Heart right ventricle (tissue), 16 donors: ENCODE measurements around the gene LHFPL3. TPM values are rescaled to one million over a fixed set of nuclear protein-coding genes. Genes with fewer than 3 reads are reported as not detected.

Experiments
- ATAC-seq, 8 donors: fragments of 200-7000 bp; cut with Tn5 transposase; one replicate each; pipeline ENCODE4 v1.9.1; 2020; ENCODE audit warnings: mild to moderate bottlenecking in 8 of 8, moderate library complexity in 8 of 8, moderate number of reproducible peaks in 1 of 8
- DNase-seq, 2 donors: peaks; one replicate each; pipeline ENCODE4 v3.0.0-alpha.2; 2020
- H3K27ac ChIP-seq, 10 donors: fragments of 200-600 bp; sonication (generic) in 2 of 10; one replicate each; pipeline versions ENCODE4 v1.5.0 to v1.8.0; 2020 to 2022; ENCODE audit warnings: mild to moderate bottlenecking in 3 of 10
- H3K27me3 ChIP-seq, 7 donors: fragments of 200-600 bp; one replicate each; pipeline ENCODE4 v1.8.0; 2021 to 2022; ENCODE audit warnings: mild to moderate bottlenecking in 2 of 7
- H3K36me3 ChIP-seq, 9 donors: fragments of 200-600 bp; sonication (generic) in 1 of 9; one replicate each; pipeline versions ENCODE4 v1.5.0 to v1.8.0; 2020 to 2022; ENCODE audit warnings: mild to moderate bottlenecking in 2 of 9
- H3K4me1 ChIP-seq, 9 donors: fragments of 200-600 bp; sonication (generic) in 1 of 9; one replicate each; pipeline versions ENCODE4 v1.5.0 to v1.8.0; 2020 to 2022; ENCODE audit warnings: mild to moderate bottlenecking in 4 of 9
- H3K4me3 ChIP-seq, 10 donors: fragments of 200-600 bp; sonication (generic) in 2 of 10; one replicate each; pipeline versions ENCODE4 v1.5.0 to v1.8.0; 2020 to 2022; ENCODE audit warnings: mild to moderate bottlenecking in 7 of 10, moderate library complexity in 2 of 10
- H3K9me3 ChIP-seq, 11 donors: fragments of 200-600 bp in 10 of 11; sonication (generic) in 2 of 11; one replicate each; pipeline versions ENCODE4 v1.5.0 to v1.8.0; 2013 to 2022; ENCODE audit warnings: mild to moderate bottlenecking in 2 of 11, control low read depth in 1 of 11, moderate library complexity in 1 of 11
- CTCF ChIP-seq, 9 donors: fragments of 200-600 bp; sonication (generic) in 2 of 9; IDR thresholded peaks; one replicate each; pipeline versions ENCODE4 v1.5.0 to v1.8.0; 2021 to 2022; ENCODE audit warnings: antibody characterized with exemption in 9 of 9, mild to moderate bottlenecking in 5 of 9, moderate library complexity in 1 of 9
- WGBS, 2 donors: extraction: QIAGEN DNeasy Blood & Tissue Kit; methylation state at CpG; one replicate each; pipeline ENCODE4 v1.1.7; 2013; ENCODE audit warnings: inconsistent platforms in 1 of 2; 5-methylcytosine and 5-hydroxymethylcytosine counted together
- intact Hi-C, 10 donors: fragments of 100-400 bp; cut with DNase I; formaldehyde crosslinking; loops; one replicate each; pipeline versions ENCODE4 v1.11.1 to v1.14.2; 2022
- polyA plus RNA-seq, 2 donors: library from polyadenylated mRNA; stranded (reverse); fragments of 200-250 nt; gene quantifications; one replicate each; pipeline ENCODE4 v1.2.3, GENCODE V29; 2013
- total RNA-seq, 10 donors: library from RNA; stranded (reverse); fragmentation: NEBNext Ultra II Directional in 3 of 10; extraction: Animal tissue kit (Norgen Biotek cat#: 25700) in 3 of 10; gene quantifications; one replicate each; pipeline versions ENCODE4 v1.2.1 to v1.2.4, GENCODE V29; 2021 to 2023
- donor health status: Arrhythmogenic right ventricular cardiomyopathy.
- donor health status: ischemic (EF 13 %, LVEDD 7.1; RV severe dilation, severe dysfunction).
- donor health status: healthy with polysubstance abuse.
- donor health status: DM: no; HTN: yes; CAD: no.
- donor health status: DM: no; HTN: no; CAD: no.
- donor health status: ischemic (EF 25% LVEDD 6.9; RV normal size, moderate dysfunction).
- donor health status: ischemic (EF 25% LVEDD 5.7; RV mildly dilated, moderate dysfunction).
- donor health status: healthy.
- donor health status: DM: yes; HTN: yes; CAD: no.
- donor health status: Ischemic cardiomyopathy.
- donor health status: ischemic (EF 35%, LVEDD 5.7; RV mildly dilated, moderate dysfunction).
- donor health status: nonischemic (EF 11% LVEDD 7.7; RV severe dilation, severe dysfunction).
- donor health status: DM: yes; HTN: yes; CAD: no.
- donor health status: PGD.
- donor health status: ischemic (EF 29% LVEDD 5.4; RV normal size, mild dysfunction).
- donor health status: nonischemic (EF 23%, LVEDD 6.1; RV moderate dilation, normal function).

The LHFPL3 gene
- total and polyA plus RNA-seq, 12 donors = not detected

DNA sequence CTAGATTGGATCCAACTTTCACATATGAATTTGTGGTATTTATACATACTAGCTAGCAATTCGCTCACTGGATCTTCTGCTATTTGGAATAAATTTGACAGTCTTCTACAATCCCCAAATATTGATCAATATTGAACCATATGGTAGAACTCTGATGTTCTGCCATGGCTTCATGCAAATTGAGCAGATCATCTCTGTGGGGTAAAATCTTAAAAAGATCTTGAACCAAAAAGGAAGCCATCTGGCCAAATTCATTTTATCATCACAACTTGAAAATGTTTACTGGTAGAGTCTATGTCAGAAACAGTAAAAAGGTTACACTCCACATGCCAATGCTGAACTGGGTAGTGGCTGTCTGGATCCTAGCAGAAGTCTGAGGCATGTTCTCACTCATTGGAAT is 80.0 kb downstream of the LHFPL3 start:
- DNase-seq (no peak), ATAC-seq (no peak)
- intact Hi-C loops = loop anchor here in 1 of 10 donors (10.0 kb wide), 1 partner anchor 56 kb away; no protein-coding TSS in a partner anchor
- Histone ChIP-seq H3K36me3 (no peaks in the 10 kb centered on the region), H3K4me3 (no peak overlapping the region), H3K9me3 (no peaks in the 10 kb centered on the region), H3K4me1 (no peaks in the 10 kb centered on the region), H3K27ac (no peak overlapping the region), H3K27me3 (peaks cover 0 to 1% (median 0%) of the 10 kb centered on the region in 7 donors)
- 73 to 78% methylated on average over 1 of the region's 1 CpG for WGBS, 2 donors
- TF ChIP-seq CTCF (IDR thresholded peaks at IDR 0.05) = no peak

GRCh38 chr7:104410742-104411141 is 82.3 kb downstream of the LHFPL3 start:
- Histone ChIP-seq H3K27ac (no peak overlapping the region), H3K9me3 (no peaks in the 10 kb centered on the region), H3K36me3 (no peaks in the 10 kb centered on the region), H3K4me1 (no peaks in the 10 kb centered on the region), H3K27me3 (peaks cover 0 to 3% (median 0%) of the 10 kb centered on the region in 7 donors), H3K4me3 (no peak overlapping the region)
- WGBS, 2 donors = 68 to 69% methylated on average over 5 of the region's 5 CpGs
- TF ChIP-seq CTCF (IDR thresholded peaks at IDR 0.05) = no peak
- intact Hi-C loops = no loop called here
- ATAC-seq (no peak), DNase-seq (no peak)

DNA sequence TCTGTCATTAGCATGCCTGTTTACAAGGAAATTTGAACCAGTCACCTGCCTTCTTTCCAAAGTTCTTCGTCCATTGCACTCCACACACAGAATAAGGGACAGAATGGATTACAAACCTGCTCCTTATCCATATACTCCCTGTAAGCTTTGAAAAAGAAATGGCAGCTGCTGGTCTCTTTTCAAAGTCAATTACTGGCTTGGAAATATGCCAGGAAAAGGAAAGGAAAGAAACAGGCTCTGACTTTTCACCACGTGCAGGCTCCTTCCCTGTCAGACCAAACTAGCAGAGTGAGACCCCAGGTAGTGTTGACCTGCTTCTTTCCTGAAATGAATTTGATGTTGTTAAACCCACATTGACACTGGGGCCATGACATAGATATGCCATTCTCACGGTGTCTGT is 84.5 kb downstream of the LHFPL3 start:
- Histone ChIP-seq H3K4me3 (no peak overlapping the region), H3K4me1 (no peaks in the 10 kb centered on the region), H3K27me3 (peaks cover 0 to 3% (median 0%) of the 10 kb centered on the region in 7 donors), H3K9me3 (no peaks in the 10 kb centered on the region), H3K36me3 (no peaks in the 10 kb centered on the region), H3K27ac (no peak overlapping the region)
- no peak for ATAC-seq
- no peak for DNase-seq
- no peak for TF ChIP-seq CTCF (IDR thresholded peaks at IDR 0.05)
- intact Hi-C loops = no loop called here
- WGBS, 2 donors = 40% methylated on average over 3 of the region's 3 CpGs

- 55 to 58% methylated on average over 4 of the region's 4 CpGs for WGBS, 2 donors
- Histone ChIP-seq H3K27ac (no peak overlapping the region), H3K27me3 (peaks cover 0 to 8% (median 0%) of the 10 kb centered on the region in 7 donors), H3K9me3 (no peaks in the 10 kb centered on the region), H3K4me3 (no peak overlapping the region), H3K36me3 (no peaks in the 10 kb centered on the region), H3K4me1 (no peaks in the 10 kb centered on the region)
- intact Hi-C loops = no loop called here
- no peak for ATAC-seq
- DNase-seq = no peak
- TF ChIP-seq CTCF (IDR thresholded peaks at IDR 0.05) = no peak
These were observed 85.8 kb downstream of the LHFPL3 start for GRCh38 chr7:104414216-104414615.
